SKM-1 treated with dmso at 0.1 percent for 144 hours (cell line): Measurements from ENCODE around the gene RAB40A.
"Not testable (repeated sequence)": the region's sequence is repeated elsewhere in the genome, so short reads cannot be mapped to it uniquely, and the experiment has no call there.

Source experiments
- DNase-seq: peaks from one replicate; lab custom pipeline; 2025; ENCODE audit not compliant: unreplicated experiment; lab: John Stamatoyannopoulos, UW

Gene RAB40A

DNA sequence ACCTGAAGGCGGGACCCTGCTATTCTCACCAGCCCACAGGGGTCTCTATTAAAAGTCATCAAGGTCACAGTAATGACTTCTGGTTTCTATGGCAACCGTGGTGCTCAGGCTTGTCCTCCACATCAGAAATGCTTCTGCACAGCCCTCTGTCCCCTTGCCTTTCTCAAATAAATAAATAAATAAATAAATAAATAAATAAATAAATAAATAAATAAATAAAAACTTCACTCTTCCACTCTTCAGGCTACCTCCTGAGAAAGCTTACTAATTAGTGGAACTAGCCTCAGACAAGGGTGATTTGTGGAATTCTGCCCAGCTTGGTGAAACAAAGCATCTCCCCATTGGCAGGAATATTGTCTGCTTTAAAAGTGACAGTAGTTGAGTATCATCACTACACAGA is 5.5 kb upstream of the RAB40A start:
- no peak for DNase-seq

DNA sequence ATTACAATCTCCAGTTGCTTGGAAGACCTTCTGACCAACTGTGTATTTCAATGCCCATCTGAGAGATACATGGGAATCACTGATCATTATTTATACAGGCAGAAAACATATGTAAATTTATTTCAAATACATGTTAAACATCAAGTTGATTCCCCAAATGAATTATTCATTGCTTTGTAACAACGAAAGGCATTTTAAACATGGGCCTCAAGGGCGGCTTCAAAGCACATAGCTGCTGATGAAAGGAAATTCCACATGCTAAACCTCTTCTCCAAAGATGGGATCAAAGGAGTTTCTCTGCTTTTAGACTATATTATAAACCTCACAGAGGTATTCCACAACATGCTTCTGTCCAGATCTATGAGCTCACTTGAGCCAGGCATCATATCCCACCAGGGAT is 4.3 kb upstream of the RAB40A start:
- DNase-seq = no peak

DNA sequence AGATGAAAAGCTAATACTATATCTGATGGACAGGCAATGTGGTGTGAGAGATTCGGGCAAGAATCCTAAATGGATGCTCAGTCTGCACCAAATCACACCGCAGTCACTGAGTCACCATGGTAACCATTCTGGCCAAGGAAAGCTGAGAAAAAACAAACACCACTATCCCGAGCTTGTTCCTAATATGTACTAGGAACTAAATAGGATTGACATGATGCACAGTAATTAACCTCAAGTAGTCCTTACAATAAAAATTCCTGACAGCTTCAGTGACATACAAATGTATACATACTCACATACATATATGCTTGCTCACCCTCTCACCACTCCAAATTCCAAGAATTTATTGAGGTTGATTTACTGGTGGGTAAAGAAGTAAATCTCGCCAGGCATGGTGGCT is 1.1 kb upstream of the RAB40A start:
- DNase-seq = no peak

DNA sequence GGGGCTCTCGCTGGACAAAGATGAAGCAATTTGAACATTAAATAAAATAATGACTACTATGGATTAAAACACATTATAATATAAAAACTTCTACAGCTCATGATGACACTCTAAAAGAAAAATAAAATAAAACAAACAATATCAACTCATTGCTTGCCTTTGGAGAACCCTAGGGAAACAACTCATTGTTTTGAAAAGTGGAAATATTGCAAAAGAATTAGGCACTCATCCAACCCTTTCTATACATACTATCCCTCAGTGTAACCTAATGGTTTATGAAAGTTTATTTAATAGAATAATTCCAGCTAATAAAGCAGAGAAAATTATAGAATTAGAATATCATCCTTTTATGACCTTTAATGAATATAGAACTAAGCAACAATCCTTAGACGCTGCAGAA is 718 bp downstream of the RAB40A start:
- no peak for DNase-seq

DNA sequence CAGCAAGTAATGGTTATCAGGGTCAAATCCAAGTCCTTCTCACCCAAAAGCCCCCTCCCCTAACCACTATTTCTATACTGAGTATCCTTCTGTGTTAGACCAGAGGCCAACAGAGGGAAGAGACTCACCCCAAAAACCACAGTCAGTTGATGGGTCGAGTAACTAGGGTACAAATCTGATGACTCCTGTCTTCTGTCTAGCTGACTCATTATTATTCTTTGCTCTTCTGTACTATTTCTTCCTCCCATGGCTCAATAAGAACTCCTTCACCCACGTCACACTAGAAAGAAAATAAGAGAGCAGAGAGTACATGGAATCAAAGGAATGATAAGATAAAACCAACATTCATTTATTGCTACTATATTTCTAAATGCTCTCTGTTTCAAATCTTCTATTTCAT is 2.0 kb downstream of the RAB40A start:
- DNase-seq = no peak

DNA sequence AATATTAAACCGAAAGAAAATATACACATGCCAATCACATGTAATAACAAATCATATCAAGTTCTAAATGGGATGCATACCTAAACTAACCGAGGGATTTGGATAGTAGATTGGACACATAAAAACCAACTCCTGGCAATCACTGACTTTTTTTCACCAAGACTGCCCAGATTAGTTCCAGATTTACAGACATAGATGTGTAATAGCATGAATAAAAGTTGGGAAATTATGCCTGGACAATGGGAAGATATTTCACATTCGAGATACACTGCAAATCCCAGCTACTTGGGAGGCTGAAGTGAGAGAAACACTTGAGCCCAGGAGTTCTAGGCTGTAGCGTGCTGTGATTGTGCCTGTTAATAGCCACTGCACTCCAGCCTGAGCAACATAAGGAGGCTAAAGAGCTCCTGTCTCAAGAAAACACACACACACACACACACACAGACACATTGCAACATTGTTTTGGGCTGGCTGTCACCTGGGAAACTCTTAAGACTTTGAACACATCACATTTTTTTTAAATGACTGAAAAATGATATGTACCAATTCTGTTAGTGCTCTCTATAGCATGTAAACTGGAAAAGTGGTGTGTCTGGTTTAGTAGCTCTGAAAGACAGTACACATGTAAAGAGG is 5.7 kb downstream of the RAB40A start:
- no peak for DNase-seq

DNA sequence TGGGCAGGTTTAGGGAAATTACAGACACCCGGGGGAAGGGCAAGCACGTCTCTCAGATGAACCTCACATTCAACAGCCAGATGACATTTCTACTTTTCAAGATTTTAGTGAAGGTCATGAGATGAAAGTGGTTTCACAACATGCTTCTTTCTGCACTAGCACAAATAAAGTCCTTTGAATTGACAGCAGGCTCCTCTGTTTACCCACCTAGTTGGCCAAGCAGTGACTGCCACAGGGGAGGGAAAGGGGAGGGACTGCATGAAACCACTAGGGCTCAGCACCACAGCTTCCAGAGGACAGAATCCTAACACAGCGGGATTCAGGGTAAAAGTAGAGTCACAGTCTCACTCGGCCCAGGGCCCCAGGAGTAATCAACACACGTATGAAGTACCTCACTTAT is 6.2 kb downstream of the RAB40A start:
- DNase-seq = no peak

DNA sequence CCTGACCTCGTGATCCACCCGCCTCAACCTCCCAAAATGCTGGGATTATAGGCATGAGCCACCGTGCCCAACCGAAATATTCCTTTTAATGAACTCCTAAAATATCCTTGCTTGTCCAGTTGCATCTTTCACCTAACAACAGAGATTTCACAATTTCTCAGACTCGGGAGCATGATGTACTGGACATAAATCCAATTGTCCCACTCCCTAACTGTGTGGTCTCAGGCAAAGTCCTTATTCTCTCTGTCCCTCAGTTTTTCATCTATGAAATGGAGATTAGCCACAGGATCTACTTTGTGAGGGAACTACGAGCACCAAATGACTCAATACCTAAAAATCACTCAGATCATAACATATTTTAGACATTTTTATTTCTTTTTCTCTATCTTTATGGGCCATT is 9.3 kb downstream of the RAB40A start:
- DNase-seq = no peak

DNA sequence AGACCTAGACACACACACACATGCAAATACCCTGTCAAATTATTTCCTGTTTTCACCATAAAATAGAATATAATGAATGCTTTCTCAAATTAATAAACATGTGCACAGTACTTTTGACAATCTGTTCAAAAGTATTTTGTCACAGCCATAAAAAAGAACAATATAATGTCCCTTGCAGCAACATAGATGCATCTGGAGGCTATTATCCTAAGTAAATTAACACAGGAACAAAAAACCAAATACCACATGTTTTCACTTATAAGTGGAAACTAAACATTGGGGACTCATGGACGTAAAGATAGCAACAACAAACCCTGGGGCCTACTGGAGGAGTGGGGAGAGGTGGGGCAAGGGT is 15.5 kb downstream of the RAB40A start:
- DNase-seq = no peak

DNA sequence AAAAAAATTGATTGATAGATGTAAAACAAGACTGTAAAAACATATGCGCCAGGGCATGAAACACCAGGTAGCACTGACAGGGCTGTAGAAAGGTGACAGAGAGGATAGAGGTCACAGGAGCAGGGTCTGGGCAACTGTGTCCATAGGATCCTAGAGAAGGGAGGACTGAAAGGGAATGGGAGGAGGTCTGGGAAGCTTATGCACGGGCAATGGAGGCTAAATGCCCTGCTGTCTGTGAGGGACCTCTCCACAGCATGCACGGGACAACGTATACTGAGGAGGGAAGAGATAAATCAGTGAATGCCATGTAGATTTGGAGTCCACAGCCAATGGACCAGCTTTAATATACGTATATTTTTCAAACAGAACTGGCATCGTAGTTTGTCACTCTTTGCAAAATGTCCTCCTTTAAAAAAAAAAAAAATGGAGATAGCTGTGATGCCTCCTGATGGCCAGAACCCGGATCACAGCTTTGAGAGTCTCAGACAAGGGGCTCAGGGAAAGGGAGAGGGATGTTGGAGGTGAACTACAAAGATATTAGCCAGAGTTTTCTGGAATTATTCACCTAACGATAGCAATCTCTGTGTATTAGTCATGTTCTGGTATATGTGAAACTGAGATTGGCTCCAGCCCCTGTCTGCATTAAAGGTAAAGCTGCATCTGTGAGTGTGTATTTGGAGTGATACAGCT is 16.0 kb downstream of the RAB40A start:
- DNase-seq = no peak

DNA sequence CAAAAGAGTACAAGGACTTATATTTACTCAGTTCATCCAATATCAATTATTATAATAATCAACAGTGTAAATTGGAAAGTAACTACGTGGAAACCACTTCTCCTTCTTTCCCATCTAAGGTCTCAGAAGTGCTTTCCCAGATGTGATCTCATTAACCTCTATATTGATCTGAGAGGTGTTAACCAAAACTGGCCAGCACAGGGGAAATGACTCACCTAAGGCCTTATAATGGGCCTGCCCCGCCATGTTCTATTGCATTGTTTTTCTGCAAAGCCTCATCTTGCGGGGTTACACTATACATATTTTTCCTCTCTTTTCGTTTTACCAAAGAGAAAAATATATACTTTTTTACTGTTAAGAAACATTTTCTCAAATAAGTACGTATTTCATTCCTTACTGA is 20.5 kb downstream of the RAB40A start:
- DNase-seq = no peak

DNA sequence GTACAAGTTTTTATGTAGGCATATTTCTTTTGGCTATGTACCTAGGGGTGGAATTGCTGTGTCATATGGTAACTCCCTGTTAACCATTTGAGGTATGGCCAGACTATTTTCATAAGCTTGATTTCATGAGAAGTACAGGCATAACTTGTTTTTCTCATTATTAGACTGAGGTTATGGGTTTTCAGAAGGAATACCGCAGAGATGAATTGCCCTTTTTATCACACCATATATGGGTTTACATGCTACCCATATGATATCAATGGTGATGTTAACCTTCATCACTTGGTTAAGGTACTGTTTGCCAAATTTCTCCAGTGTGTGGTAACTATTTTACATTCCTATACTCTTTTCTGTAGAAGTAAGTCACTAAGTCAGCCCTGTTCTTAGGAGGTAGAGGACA is 23.5 kb downstream of the RAB40A start:
- DNase-seq = no peak

DNA sequence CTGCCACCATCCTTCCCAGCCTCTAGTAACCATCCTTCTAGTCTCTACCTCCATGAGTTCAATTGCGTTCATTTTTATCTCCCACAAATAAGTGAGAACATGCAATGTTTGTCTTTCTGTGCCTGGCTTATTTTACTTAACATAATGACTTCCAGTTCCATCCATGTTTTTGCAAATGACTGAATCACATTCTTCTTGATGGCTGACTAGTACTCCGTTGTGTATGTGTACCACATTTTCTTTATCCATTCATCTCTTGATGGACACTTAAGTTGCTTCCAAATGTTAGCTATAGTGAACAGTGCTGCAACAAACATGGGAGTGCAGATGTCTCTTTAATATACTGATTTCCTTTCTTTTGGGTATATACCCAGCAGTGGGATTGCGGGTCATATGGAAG is 25.7 kb downstream of the RAB40A start:
- DNase-seq = not testable (repeated sequence)

DNA sequence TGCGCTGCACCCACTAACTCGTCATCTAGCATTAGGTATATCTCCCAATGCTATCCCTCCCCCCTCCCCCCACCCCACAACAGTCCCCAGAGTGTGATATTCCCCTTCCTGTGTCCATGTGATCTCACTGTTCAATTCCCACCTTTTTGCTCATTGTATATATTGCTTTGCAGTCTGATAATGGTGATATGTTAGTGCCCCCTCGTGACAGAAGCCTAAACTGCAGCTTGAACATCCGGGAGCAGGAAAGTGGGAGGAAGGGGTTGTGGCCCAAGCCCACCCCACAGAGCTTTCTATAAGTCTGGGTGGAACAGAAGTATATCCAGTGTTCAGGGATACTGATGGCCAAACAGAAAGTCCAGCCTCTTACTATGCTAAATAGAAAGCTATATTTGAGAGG is 29.6 kb downstream of the RAB40A start:
- DNase-seq = not testable (repeated sequence)

DNA sequence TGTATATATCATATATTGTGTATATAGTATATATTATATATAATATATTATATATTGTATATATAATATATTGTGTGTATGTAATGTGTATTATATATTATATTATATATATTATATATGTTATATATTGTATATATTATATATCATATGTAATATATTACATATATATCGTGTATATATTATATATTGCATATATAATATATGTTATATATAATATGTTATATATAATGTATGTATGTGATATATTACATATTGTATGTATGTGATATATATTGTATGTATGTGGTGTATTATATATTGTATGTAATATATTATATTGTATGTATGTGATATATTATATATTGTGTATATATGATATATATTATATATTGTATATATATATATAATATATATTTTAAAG is 30.5 kb downstream of the RAB40A start:
- DNase-seq = no peak

DNA sequence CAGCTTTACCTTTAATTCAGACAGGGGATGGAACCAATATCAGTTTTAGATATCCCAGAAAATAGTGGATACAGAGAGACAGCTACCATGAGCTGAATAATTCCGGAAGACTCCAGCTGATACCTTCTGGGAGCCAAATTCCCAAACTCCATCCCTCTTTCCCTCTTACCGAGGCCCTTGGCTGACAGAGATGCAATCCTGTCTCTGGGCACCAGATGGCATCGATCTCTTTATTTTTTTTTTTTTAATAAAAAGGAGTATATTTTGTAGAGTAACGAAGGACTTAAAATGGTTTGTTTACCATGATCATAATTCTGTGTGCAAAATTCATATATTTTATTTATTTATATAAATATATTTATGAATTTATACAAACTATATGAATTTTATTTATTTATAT is 31.0 kb downstream of the RAB40A start:
- DNase-seq = no peak

DNA sequence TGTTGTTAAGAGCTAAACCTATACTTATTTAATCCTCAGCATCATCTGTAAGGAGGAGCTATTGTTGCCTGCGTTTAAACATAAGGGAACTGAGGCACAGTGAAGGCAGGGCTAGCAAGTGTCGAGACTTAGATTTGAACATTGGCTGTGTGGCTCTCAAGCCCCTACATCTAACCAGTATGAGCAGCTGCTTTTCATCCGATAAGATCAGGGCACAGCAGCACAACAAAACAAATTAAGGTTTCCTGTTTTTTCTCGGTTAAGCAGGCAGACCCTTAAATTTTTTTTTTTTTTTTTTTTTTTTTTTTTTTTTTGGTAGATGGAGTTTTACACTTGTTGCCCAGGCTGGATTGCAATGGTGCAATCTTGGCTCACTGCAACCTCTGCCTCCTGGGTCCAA is 35.6 kb downstream of the RAB40A start:
- DNase-seq = no peak

DNA sequence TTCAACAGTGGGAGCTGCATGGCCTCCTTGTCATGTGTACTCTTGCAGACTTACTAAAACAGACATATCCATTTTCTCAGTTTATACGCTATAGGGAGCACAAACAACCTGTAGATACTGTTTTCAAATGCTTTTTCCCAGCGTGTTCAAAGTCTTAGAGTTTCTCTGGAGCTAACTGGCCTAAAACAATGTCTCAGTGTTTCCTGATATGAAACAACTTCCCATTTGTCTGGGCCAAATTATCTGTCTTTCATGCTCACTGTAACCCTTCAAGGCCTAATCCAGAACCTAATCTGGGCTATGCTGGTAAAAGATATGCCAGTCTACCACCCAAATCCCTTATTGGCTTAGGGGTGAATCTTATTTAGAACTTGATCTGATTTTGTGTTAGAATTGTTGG is 38.8 kb downstream of the RAB40A start:
- DNase-seq = no peak

DNA sequence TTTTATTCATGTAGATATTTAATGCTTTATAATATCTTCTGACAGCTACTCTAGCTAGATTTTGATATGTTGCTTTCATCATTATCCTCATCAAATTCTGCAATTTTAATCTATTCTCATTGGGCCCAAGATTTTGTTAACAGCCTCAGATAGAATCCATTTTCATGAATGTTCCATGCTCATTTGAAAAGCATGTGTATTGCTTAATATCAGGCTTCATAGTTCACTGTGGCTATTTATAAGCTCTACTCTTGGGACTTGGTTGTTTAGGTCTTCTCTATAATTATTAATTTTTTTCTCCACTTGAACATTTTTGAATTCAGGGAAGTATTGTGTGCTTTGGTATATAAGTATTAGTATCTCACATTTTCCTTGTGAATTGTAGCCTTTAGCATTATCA is 41.8 kb downstream of the RAB40A start:
- no peak for DNase-seq

DNA sequence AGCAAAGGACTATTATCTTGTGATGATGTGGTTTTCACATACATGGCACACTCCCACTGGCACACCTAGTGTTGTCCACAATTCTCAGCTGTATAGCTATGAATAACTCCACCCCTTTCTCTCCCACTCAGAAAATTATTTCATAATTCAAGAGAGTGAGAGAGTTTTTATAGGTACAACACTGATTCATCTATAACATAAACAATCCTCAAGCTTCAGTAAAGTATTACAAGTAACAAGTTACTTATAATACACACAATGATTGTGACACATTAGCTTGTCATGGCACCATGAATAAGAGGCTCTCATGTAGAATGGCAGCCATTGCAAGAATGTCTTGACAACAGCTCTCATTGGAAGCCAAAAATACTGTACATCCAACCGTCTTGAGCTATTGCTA is 43.9 kb downstream of the RAB40A start:
- DNase-seq = no peak

DNA sequence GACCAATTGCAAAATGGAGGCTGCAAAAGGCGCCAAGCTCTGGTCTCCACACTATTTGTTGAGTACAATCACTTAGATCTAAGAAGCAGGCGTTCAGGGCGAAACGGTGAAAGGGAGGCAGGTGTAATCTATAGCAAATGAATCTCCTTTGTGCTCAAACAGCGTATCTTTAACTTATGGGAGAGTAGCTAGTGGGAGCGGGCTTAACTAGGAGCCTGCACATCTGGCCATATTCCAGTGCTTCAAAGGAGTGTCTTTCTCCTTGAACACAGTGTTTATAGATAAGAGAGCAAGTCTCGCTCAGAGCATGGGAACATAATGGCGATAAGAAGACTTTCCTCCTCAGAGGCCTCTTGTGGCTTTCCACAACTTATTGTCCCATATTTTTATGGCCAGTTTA is 49.3 kb downstream of the RAB40A start:
- not testable (repeated sequence) for DNase-seq

DNA sequence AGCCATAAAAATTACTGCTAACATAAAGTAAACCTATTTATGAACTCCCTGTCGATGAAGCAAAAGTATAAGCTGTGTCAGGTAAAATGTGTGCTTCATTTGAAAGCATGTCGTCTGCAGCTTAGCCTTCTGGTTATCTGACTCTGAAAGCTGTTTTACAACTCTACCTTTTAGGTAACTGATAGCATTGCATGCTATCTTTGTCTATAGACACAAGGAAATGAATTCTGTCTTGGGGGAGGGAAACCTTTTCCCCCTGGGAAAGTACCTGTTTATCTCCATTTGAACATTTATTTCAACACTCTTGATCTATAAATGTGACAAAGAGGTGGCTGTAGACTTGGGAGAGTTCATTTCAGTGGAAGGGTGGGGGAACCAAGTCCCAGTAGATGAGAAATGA is 51.4 kb downstream of the RAB40A start:
- DNase-seq = no peak

DNA sequence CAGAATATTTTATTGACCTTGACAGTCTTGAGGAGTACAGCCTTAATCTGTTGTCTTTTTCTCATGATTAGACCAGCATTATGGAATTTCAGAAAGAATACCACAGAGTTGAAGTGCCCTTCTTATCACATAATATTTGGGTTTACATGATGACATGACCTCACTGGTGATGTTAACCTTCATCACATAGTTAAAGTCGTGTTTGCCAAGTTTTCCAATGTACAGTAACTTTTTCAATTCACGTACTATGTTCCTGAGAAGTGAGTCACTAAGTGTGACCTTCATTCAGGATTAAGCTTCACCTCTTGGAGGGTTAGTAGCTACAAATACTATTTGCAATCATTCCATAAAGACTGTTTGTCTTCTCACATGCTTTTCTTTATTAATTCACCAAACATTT is 52.1 kb downstream of the RAB40A start:
- no peak for DNase-seq
